ENCODE data around the gene ZNF8.
A peak's percentile ranks its signal among the peaks of the same experiment; 100 is the strongest.
"Not testable (repeated sequence)": the region's sequence is repeated elsewhere in the genome, so short reads cannot be mapped to it uniquely, and the experiment has no call there.

Gene ZNF8

GRCh38 chr19:58296104-58296503 lies 17.3 kb downstream of the ZNF8 start:
- DNase-seq (ENCODE audit: low read depth) = no peak

GRCh38 chr19:58300620-58301019 lies 21.9 kb downstream of the ZNF8 start:
- DNase-seq (ENCODE audit: low read depth) = no peak

DNA sequence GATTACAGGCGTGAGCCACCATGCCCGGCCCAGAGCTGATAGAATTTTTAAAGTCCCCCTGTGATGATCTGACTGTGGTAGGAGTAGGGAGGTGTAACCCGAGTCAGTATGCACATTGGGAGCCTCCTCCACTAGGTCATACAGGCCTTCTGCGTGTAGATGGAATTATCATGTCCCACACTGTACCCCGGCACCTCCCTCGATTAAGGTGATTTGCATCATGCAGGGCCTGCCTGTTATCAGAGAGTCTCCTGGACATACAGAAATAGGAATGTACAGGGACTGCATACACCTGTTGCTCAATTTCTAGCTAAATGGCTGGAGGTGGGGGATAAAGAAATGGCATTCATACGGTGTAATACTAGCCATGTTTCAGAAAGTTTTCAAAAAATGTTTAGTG lies 25.5 kb downstream of the ZNF8 start:
- no peak for DNase-seq (ENCODE audit: low read depth)

- DNase-seq (ENCODE audit: low read depth) = no peak
Measured at GRCh38 chr19:58304748-58305064, 26.0 kb downstream of the ZNF8 start.

GRCh38 chr19:58305065-58305931 lies 26.5 kb downstream of the ZNF8 start, which contains the start of gene ERVK3-1:
Gene ERVK3-1, plus strand, starts transcription at chr19:58305377. Its CDS starts 6,792 bp downstream, at chr19:58312169.
- DNase-seq (ENCODE audit: low read depth) = peak; percentile 91

GRCh38 chr19:58305932-58306323 lies 27.2 kb downstream of the ZNF8 start:
- no peak for DNase-seq (ENCODE audit: low read depth)

DNA sequence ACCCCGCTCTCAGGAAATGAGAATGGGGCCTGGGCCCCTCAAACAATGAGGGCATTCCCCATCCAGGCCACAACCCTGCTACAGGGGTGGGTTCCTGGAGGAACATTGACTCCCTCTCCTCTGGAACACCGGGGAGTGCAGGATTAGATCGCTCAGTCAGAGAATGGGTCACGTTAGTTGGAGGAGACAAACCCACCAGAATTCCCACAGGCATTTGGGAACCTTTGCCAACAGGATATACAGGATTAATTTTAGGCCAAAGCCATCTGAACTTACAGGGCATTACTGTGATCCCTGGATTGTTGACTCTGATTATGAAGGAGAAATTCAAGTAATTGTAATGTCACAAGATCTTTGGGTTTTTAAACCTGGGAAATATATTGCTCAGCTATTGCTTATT lies 29.0 kb downstream of the ZNF8 start:
- no peak for DNase-seq (ENCODE audit: low read depth)

GRCh38 chr19:58310685-58311084 lies 31.9 kb downstream of the ZNF8 start:
- DNase-seq (ENCODE audit: low read depth) = not testable (repeated sequence)

- no peak for DNase-seq (ENCODE audit: low read depth)
Measured at GRCh38 chr19:58311345-58311865, 32.6 kb downstream of the ZNF8 start.

DNA sequence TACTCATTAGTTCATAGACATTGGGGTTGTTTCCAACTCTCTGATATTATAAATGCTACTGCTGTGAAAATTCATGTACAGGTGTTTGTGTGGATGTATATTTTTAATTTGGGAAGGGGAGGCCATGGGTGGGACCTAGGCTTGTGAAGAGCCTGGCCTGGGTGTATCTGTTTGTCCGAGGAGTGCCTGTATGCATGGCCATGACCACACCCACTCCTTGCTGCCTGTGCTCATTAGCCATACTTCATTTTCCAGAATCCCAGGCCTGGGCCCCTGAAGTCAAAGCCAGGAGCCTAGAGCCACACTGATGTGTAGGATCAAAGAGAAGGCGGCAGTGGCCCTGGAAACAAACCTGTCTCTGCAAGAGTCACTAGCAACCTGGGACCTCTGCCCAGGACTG lies 36.8 kb downstream of the ZNF8 start:
- DNase-seq (ENCODE audit: low read depth) = no peak

- peak; percentile 8 for DNase-seq (ENCODE audit: low read depth)
Measured at GRCh38 chr19:58317476-58318072, 38.8 kb downstream of the ZNF8 start.

DNA sequence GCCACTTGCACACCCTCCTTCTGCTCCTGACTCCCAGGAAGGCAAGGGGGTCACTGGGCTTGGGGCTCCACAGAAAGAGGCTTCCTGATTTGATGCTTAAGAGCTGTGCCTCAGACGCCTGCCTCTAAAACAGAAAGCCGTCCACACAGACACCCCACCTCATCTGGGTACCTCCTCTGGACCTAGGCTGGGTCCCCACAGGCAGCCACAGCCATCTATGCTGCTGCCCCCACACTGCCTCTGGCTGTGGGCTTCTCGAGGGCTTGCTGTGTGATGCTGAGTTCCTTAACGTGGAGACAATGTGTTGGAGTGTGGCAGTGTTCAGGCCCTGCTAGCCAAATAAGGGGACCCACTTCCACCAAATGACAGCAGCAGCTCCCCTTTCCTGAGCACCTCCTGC lies 39.5 kb downstream of the ZNF8 start:
- DNase-seq (ENCODE audit: low read depth) = no peak

DNA sequence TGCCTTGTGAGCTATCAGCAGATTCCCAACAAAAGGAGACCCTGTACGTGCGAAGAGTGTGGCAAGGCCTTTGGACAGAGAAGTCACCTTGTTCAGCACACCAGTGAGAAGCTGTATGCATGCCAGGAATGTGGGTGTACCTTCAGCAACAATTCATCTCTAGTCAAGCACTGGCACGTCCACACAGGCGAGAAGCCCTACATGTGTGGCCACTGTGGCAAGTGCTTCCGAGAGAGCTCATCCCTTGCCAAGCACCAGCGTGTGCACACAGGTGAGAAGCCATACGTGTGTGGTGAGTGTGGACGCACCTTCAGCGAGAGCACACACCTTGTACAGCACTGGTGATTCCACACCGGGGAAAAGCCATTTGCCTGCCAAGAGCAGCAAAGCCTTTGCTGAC lies 40.5 kb downstream of the ZNF8 start:
- no peak for DNase-seq (ENCODE audit: low read depth)

GRCh38 chr19:58325311-58326022 lies 46.7 kb downstream of the ZNF8 start:
- DNase-seq (ENCODE audit: low read depth) = no peak

GRCh38 chr19:58326501-58326913 lies 47.8 kb downstream of the ZNF8 start:
- DNase-seq (ENCODE audit: low read depth) = no peak

GRCh38 chr19:58326914-58327726 lies 48.4 kb downstream of the ZNF8 start, which contains the start of gene ZSCAN22:
Gene ZSCAN22, plus strand, starts transcription at chr19:58326994. Its CDS starts 7,809 bp downstream, at chr19:58334803.
- peak; percentile 89 for DNase-seq (ENCODE audit: low read depth)

- DNase-seq (ENCODE audit: low read depth) = no peak
Measured at GRCh38 chr19:58328999-58329398, 50.2 kb downstream of the ZNF8 start.

GRCh38 chr19:58330458-58330857 lies 51.7 kb downstream of the ZNF8 start:
- DNase-seq (ENCODE audit: low read depth) = peak; percentile 21

- no peak for DNase-seq (ENCODE audit: low read depth)
Measured at GRCh38 chr19:58332697-58333096, 53.9 kb downstream of the ZNF8 start.

DNA sequence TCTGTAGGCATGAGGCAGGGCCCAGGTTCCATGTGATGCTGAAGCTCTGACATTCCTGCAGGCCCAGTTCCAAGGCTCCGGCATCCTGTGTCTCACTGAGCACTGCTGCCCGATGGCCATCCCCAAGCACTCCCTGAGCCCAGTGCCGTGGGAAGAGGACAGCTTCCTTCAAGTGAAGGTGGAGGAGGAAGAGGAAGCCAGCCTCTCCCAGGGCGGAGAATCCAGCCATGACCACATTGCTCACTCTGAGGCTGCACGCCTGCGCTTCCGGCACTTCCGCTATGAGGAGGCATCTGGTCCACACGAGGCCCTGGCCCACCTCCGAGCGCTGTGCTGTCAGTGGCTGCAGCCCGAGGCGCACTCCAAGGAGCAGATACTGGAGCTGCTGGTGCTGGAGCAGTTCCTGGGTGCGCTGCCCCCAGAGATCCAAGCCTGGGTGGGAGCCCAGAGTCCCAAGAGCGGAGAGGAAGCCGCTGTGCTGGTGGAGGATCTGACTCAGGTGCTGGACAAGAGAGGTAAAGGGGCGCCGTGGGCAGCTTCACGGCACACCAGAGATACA lies 56.0 kb downstream of the ZNF8 start:
- no peak for DNase-seq (ENCODE audit: low read depth)

- DNase-seq (ENCODE audit: low read depth) = no peak
Measured at GRCh38 chr19:58335630-58336029, 56.9 kb downstream of the ZNF8 start.

All from fibroblast of the conjunctiva (primary cell).